Measurements from ENCODE around the gene DVL2. TPM values are rescaled to one million over a fixed set of nuclear protein-coding genes. Genes with fewer than 3 reads are reported as not detected.

DVL2 gene
- total RNA-seq, 4 donors from 2014 or later, result 5.1 to 83.2 (median 53.5) TPM

DNA sequence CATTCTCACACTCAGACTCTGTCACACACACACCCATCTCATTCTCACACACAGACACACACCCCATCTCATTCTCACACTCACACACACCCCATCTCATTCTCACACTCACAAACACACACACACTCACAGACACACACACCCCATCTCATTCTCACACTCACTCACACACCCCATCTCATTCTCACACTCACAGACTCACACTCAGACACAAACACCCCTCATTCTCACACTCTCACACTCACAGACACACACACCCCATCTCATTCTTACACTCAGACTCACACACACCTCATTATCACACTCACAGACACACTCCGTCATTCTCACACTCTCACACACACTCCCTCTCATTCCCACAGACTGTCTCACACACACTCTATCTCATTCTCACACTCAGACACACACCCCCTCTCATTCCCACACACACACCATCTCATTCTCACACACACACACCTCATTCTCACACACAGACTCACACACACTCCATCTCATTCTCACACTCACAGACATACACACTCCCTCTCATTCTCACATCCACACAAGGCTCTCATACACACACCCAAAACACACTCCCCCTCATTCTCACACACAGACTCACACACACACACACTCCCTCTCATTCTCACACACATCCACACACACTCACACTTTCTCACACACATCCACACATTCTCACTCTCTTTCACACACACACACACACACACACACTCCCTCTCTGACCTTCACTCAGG is 58.0 kb downstream of the DVL2 start:
- intact Hi-C loops (cut with DNase I; ENCODE audit: low total_unique reads), result no loop called here
- Histone ChIP-seq H3K9me3 (no peaks in the 10 kb centered on the region), H3K36me3 (no peaks in the 10 kb centered on the region), H3K27me3 (no peaks in the 10 kb centered on the region), H3K4me1 (no peaks in the 10 kb centered on the region), H3K4me3 (no peak overlapping the region), H3K27ac (no peak overlapping the region)
- TF ChIP-seq POLR2A (IDR thresholded peaks at IDR 0.05), result no peak
- TF ChIP-seq, protein P1, sequence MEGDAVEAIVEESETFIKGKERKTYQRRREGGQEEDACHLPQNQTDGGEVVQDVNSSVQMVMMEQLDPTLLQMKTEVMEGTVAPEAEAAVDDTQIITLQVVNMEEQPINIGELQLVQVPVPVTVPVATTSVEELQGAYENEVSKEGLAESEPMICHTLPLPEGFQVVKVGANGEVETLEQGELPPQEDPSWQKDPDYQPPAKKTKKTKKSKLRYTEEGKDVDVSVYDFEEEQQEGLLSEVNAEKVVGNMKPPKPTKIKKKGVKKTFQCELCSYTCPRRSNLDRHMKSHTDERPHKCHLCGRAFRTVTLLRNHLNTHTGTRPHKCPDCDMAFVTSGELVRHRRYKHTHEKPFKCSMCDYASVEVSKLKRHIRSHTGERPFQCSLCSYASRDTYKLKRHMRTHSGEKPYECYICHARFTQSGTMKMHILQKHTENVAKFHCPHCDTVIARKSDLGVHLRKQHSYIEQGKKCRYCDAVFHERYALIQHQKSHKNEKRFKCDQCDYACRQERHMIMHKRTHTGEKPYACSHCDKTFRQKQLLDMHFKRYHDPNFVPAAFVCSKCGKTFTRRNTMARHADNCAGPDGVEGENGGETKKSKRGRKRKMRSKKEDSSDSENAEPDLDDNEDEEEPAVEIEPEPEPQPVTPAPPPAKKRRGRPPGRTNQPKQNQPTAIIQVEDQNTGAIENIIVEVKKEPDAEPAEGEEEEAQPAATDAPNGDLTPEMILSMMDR (IDR thresholded peaks at IDR 0.05), result no peak
- DNase-seq, result no peak

MicroRNAs encoded within 50 kb of the gene (microRNA counts, 767-probe panel; counts per million panel counts)
- microRNA hsa-miR-324-3p, result 0 counts per million in 2 donors
- microRNA hsa-miR-324-5p, result 3,987 to 4,236 counts per million in 2 donors

Small RNAs within 50 kb of the gene (microRNA-seq; reads per million reads assigned to microRNA genes)
- gene MIR324 (ENCODE audit: borderline microRNAs expressed, borderline replicate concordance), result 541 reads per million, percentile 76 among the genes with 10 or more reads in this experiment

Small RNAs within 50 kb of the gene (small RNA-seq; reads per million reads assigned to genes)
- gene AC120057.4 (not detected), gene MIR324 (0.42 reads per million), gene RF00019 (not detected)

Other genes with a start within 250 kb of the DVL2 start
- under 1 TPM in 2 of 4 donors, not detected in 2; 0.14 to 0.34 TPM for gene ALOX12, start 238.5 kb downstream of the DVL2 start, total RNA-seq
- gene RNASEK, start 221.9 kb downstream of the DVL2 start, total RNA-seq, result 100 to 1,000 TPM in 2 of 4 donors, 10 to 100 TPM in 2; 30.8 to 153 (median 101) TPM
- gene BCL6B, start 211.5 kb downstream of the DVL2 start, total RNA-seq, result 10 to 100 TPM in 3 of 4 donors, 1 to 10 TPM in 1; 9.7 to 32.8 (median 22.7) TPM
- gene SLC16A13, start 198.5 kb downstream of the DVL2 start, total RNA-seq, result 1 to 10 TPM in 1 of 4 donors, under 1 TPM in 1, not detected in 2; 0.51 to 3.4 TPM
- 1 to 10 TPM in 1 of 4 donors, under 1 TPM in 3; 0.14 to 10.0 (median 0.85) TPM for gene SLC16A11, start 190.4 kb downstream of the DVL2 start, total RNA-seq
- 1 to 10 TPM in 2 of 4 donors, not detected in 2; 1.5 to 3.5 TPM for gene CLEC10A, start 154.3 kb downstream of the DVL2 start, total RNA-seq
- not detected for gene ASGR2, start 119.7 kb downstream of the DVL2 start, total RNA-seq
- 1 to 10 TPM in 2 of 4 donors, under 1 TPM in 1, not detected in 1; 0.77 to 3.2 (median 1.8) TPM for gene ASGR1, start 55.1 kb downstream of the DVL2 start, total RNA-seq
- 10 to 100 TPM; 22.8 to 64.0 (median 48.4) TPM for gene DLG4, start 14.7 kb downstream of the DVL2 start, total RNA-seq
- 100 to 1,000 TPM; 167 to 800 (median 399) TPM for gene ACADVL, start 14.6 kb downstream of the DVL2 start, total RNA-seq
- 10 to 100 TPM in 3 of 4 donors, 1 to 10 TPM in 1; 9.7 to 68.1 (median 29.7) TPM for gene PHF23, start 4.9 kb upstream of the DVL2 start, total RNA-seq
- 100 to 1,000 TPM; 220 to 467 (median 366) TPM for gene GABARAP, start 7.9 kb upstream of the DVL2 start, total RNA-seq
- 100 to 1,000 TPM in 1 of 4 donors, 10 to 100 TPM in 3; 13.8 to 115 (median 37.2) TPM for gene CTDNEP1, start 17.2 kb upstream of the DVL2 start, total RNA-seq
- gene ELP5, start 17.7 kb upstream of the DVL2 start, total RNA-seq, result 10 to 100 TPM; 41.9 to 65.6 (median 51.3) TPM
- gene CLDN7, start 28.0 kb upstream of the DVL2 start, total RNA-seq, result 10 to 100 TPM in 1 of 4 donors, under 1 TPM in 3; 0.29 to 24.4 (median 0.68) TPM
- 10 to 100 TPM in 2 of 4 donors, 1 to 10 TPM in 2; 1.8 to 25.9 (median 12.6) TPM for gene SLC2A4, start 47.2 kb upstream of the DVL2 start, total RNA-seq
- gene YBX2, start 60.1 kb upstream of the DVL2 start, total RNA-seq, result 1 to 10 TPM in 2 of 4 donors, not detected in 2; 2.4 to 4.4 TPM
- gene EIF5A, start 73.1 kb upstream of the DVL2 start, total RNA-seq, result 100 to 1,000 TPM in 3 of 4 donors, 10 to 100 TPM in 1; 75.3 to 219 (median 198) TPM
- gene GPS2, start 80.8 kb upstream of the DVL2 start, total RNA-seq, result 10 to 100 TPM; 34.0 to 68.3 (median 43.9) TPM
- gene NEURL4, start 94.8 kb upstream of the DVL2 start, total RNA-seq, result 10 to 100 TPM; 12.4 to 64.7 (median 34.1) TPM
- gene ACAP1, start 102.0 kb upstream of the DVL2 start, total RNA-seq, result 10 to 100 TPM in 1 of 4 donors, 1 to 10 TPM in 2, under 1 TPM in 1; 0.29 to 11.2 (median 1.7) TPM
- gene KCTD11, start 117.6 kb upstream of the DVL2 start, total RNA-seq, result 10 to 100 TPM in 1 of 4 donors, 1 to 10 TPM in 3; 2.6 to 14.7 (median 7.2) TPM
- gene TMEM95, start 120.6 kb upstream of the DVL2 start, total RNA-seq, result not detected
- 1 to 10 TPM in 3 of 4 donors, under 1 TPM in 1; 0.26 to 9.2 (median 1.8) TPM for gene TNK1, start 146.6 kb upstream of the DVL2 start, total RNA-seq
- 10 to 100 TPM in 3 of 4 donors, under 1 TPM in 1; 0.77 to 42.6 (median 17.6) TPM for gene PLSCR3, start 160.0 kb upstream of the DVL2 start, total RNA-seq
- 100 to 1,000 TPM in 3 of 4 donors, 10 to 100 TPM in 1; 26.0 to 131 (median 115) TPM for gene TMEM256, start 169.6 kb upstream of the DVL2 start, total RNA-seq
- gene NLGN2, start 173.3 kb upstream of the DVL2 start, total RNA-seq, result 10 to 100 TPM; 14.2 to 81.9 (median 19.7) TPM
- gene SPEM1, start 185.8 kb upstream of the DVL2 start, total RNA-seq, result not detected
- not detected for gene SPEM2, start 191.1 kb upstream of the DVL2 start, total RNA-seq
- gene SPEM3, start 194.3 kb upstream of the DVL2 start, total RNA-seq, result not detected
- gene TMEM102, start 200.9 kb upstream of the DVL2 start, total RNA-seq, result 1 to 10 TPM in 2 of 4 donors, under 1 TPM in 1, not detected in 1; 0.29 to 2.8 (median 2.0) TPM
- 10 to 100 TPM in 1 of 4 donors, 1 to 10 TPM in 2, not detected in 1; 2.8 to 17.9 (median 6.2) TPM for gene FGF11, start 205.0 kb upstream of the DVL2 start, total RNA-seq
- 10 to 100 TPM in 2 of 4 donors, 1 to 10 TPM in 2; 3.2 to 16.9 (median 10.9) TPM for gene CHRNB1, start 210.5 kb upstream of the DVL2 start, total RNA-seq
- 100 to 1,000 TPM in 1 of 4 donors, 10 to 100 TPM in 3; 22.7 to 116 (median 39.2) TPM for gene ZBTB4, start 245.1 kb upstream of the DVL2 start, total RNA-seq
- gene SLC35G6, start 246.9 kb upstream of the DVL2 start, total RNA-seq, result not detected
- 100 to 1,000 TPM in 2 of 4 donors, 10 to 100 TPM in 2; 19.7 to 167 (median 77.6) TPM for gene POLR2A, start 249.8 kb upstream of the DVL2 start, total RNA-seq